HEK293 (cell line): Measurements from ENCODE around the gene EEF1A2.

Source experiments
- CTCF ChIP-seq: fragments of 450-650 bp; formaldehyde crosslinking; IDR thresholded peaks from 2 replicates; pipeline ENCODE4 v1.5.1; 2016; ENCODE audit warnings: missing biosample characterization, missing genetic modification characterization
- GFI1B ChIP-seq: fragments of 450-650 bp; formaldehyde crosslinking; IDR thresholded peaks from 2 replicates; pipeline ENCODE4 v1.5.1; 2016; ENCODE audit warnings: missing biosample characterization, missing genetic modification characterization
- HOXA7 ChIP-seq: sonication (generic); formaldehyde crosslinking; IDR thresholded peaks from 2 replicates; pipeline ENCODE4 v1.8.1; 2022; ENCODE audit warnings: missing genetic modification reagents, borderline replicate concordance
- SP2 ChIP-seq: fragments of 450-650 bp; formaldehyde crosslinking; IDR thresholded peaks from 2 replicates; pipeline ENCODE4 v1.5.1; 2016; ENCODE audit warnings: missing biosample characterization, missing genetic modification characterization
- TSHZ1 ChIP-seq: fragments of 450-650 bp; formaldehyde crosslinking; IDR thresholded peaks from 2 replicates; pipeline ENCODE4 v1.5.1; 2016; ENCODE audit warnings: missing biosample characterization, missing genetic modification characterization, borderline replicate concordance
- ZNF341 ChIP-seq: fragments of 450-650 bp; formaldehyde crosslinking; IDR thresholded peaks from 2 replicates; pipeline ENCODE4; 2016; ENCODE audit warnings: low read depth, missing biosample characterization, missing genetic modification characterization
- ZNF521 ChIP-seq: fragments of 450-650 bp; formaldehyde crosslinking; IDR thresholded peaks from 2 replicates; pipeline ENCODE4 v1.5.1; 2017; ENCODE audit warnings: missing biosample characterization, mild to moderate bottlenecking, missing genetic modification characterization
- ZNF580 ChIP-seq: fragments of 450-650 bp; formaldehyde crosslinking; IDR thresholded peaks from 2 replicates; pipeline ENCODE4 v1.5.1; 2016; ENCODE audit warnings: missing biosample characterization, missing genetic modification characterization
- ZNF639 ChIP-seq: fragments of 450-650 bp; formaldehyde crosslinking; IDR thresholded peaks from 2 replicates; pipeline ENCODE4 v1.5.1; 2016; ENCODE audit warnings: missing biosample characterization, missing genetic modification characterization
- ZNF658 ChIP-seq: fragments of 450-650 bp; formaldehyde crosslinking; IDR thresholded peaks from 2 replicates; pipeline ENCODE4; 2016; ENCODE audit warnings: missing biosample characterization, missing genetic modification characterization
- TF ChIP-seq, protein P1 (sequence below): fragments of 450-650 bp; formaldehyde crosslinking; conservative IDR thresholded peaks from 2 replicates; pipeline ENCODE4 v1.5.1; 2016; ENCODE audit warnings: low read depth, missing biosample characterization, missing genetic modification characterization
- TF ChIP-seq, protein P2 (sequence below): sonication (generic); formaldehyde crosslinking; IDR thresholded peaks from 2 replicates; pipeline ENCODE4 v1.8.1; 2022; ENCODE audit warnings: mild to moderate bottlenecking, moderate library complexity, missing genetic modification reagents

DNA sequence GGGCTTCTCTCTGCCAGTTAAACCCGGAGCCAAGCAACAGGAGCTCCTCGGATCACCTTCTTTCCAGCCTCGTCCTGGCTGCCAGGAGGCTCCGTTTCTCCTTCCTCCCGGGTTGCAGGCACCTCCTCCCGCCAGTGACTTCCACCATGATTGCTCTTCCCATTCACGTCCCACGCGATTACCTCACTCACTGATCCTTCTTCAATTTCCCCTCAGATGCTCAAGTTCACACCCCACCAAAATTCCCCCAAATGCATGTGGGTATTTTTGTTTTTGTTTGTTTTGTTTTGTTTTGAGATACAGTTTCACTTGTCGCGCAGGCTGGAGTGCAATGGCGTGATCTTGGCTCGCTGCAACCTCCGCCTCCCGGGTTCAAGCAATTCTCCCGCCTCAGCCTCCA is 51.6 kb downstream of the EEF1A2 start:
- TF ChIP-seq SP2 (tag by site-specific recombination), result no peak
- no peak for TF ChIP-seq GFI1B (tag by site-specific recombination)
- no peak for TF ChIP-seq CTCF
- no peak for TF ChIP-seq ZNF341 (tag by site-specific recombination)
- no peak for TF ChIP-seq ZNF521 (tag by site-specific recombination)
- no peak for TF ChIP-seq ZNF639
- TF ChIP-seq ZNF658 (tag by site-specific recombination), result no peak
- TF ChIP-seq TSHZ1, result no peak
- TF ChIP-seq, protein P1, sequence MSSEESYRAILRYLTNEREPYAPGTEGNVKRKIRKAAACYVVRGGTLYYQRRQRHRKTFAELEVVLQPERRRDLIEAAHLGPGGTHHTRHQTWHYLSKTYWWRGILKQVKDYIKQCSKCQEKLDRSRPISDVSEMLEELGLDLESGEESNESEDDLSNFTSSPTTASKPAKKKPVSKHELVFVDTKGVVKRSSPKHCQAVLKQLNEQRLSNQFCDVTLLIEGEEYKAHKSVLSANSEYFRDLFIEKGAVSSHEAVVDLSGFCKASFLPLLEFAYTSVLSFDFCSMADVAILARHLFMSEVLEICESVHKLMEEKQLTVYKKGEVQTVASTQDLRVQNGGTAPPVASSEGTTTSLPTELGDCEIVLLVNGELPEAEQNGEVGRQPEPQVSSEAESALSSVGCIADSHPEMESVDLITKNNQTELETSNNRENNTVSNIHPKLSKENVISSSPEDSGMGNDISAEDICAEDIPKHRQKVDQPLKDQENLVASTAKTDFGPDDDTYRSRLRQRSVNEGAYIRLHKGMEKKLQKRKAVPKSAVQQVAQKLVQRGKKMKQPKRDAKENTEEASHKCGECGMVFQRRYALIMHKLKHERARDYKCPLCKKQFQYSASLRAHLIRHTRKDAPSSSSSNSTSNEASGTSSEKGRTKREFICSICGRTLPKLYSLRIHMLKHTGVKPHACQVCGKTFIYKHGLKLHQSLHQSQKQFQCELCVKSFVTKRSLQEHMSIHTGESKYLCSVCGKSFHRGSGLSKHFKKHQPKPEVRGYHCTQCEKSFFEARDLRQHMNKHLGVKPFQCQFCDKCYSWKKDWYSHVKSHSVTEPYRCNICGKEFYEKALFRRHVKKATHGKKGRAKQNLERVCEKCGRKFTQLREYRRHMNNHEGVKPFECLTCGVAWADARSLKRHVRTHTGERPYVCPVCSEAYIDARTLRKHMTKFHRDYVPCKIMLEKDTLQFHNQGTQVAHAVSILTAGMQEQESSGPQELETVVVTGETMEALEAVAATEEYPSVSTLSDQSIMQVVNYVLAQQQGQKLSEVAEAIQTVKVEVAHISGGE (tag by site-specific recombination), result no peak
- TF ChIP-seq HOXA7, result no peak
- TF ChIP-seq, protein P2, sequence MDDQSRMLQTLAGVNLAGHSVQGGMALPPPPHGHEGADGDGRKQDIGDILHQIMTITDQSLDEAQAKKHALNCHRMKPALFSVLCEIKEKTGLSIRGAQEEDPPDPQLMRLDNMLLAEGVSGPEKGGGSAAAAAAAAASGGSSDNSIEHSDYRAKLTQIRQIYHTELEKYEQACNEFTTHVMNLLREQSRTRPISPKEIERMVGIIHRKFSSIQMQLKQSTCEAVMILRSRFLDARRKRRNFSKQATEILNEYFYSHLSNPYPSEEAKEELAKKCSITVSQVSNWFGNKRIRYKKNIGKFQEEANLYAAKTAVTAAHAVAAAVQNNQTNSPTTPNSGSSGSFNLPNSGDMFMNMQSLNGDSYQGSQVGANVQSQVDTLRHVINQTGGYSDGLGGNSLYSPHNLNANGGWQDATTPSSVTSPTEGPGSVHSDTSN (CRISPR knock-in tag), result no peak
- TF ChIP-seq ZNF580 (tag by site-specific recombination), result no peak
